ENCODE results near the gene JMJD8. TPM values are rescaled to one million over a fixed set of nuclear protein-coding genes. Genes with fewer than 3 reads are reported as not detected.

JMJD8 gene
- total and polyA plus RNA-seq, 9 of the 15 experiments (the other 6 are each of a cell fraction or from before 2014, with no cell fraction given) = 1.2 to 50.6 (median 29.3) TPM

- TF ChIP-seq HINFP (tag; conservative IDR thresholded peaks at IDR 0.05; ENCODE audit: low read depth) = no peak
- no peak for TF ChIP-seq ARNT (IDR thresholded peaks at IDR 0.05)
- TF ChIP-seq FOS (IDR thresholded peaks at IDR 0.05; ENCODE audit: extremely low read depth, insufficient read length) = no peak
- TF ChIP-seq SREBF1 (IDR thresholded peaks at IDR 0.05; ENCODE audit: borderline replicate concordance, low read depth, low read length) = no peak
- no peak for TF ChIP-seq RBM15 (IDR thresholded peaks at IDR 0.05; ENCODE audit: insufficient read depth, low read length)
- no peak for TF ChIP-seq HNRNPUL1 (IDR thresholded peaks at IDR 0.05; ENCODE audit: low read length)
- TF ChIP-seq XRCC3 (IDR thresholded peaks at IDR 0.05) = no peak
- no peak for TF ChIP-seq TEAD2 (tag; IDR thresholded peaks at IDR 0.05)
- no peak for TF ChIP-seq FOXP1 (CRISPR knock-in tag; IDR thresholded peaks at IDR 0.05)
- no peak for TF ChIP-seq ZNF134 (CRISPR knock-in tag; conservative IDR thresholded peaks at IDR 0.05)
- TF ChIP-seq MXI1 (IDR thresholded peaks at IDR 0.05; ENCODE audit: low read depth, low read length) = peak; percentile 100
- no peak for TF ChIP-seq ETS1 (conservative IDR thresholded peaks at IDR 0.05; ENCODE audit: control insufficient read depth, low read depth, low read length)
- no peak for TF ChIP-seq SNIP1 (IDR thresholded peaks at IDR 0.05; ENCODE audit: low read depth)
- no peak for TF ChIP-seq SRSF7 (optimal IDR thresholded peaks at IDR 0.05; ENCODE audit: low read depth, low read length)
- no peak for TF ChIP-seq ZNF197 (CRISPR knock-in tag; IDR thresholded peaks at IDR 0.05; ENCODE audit: low read depth)
- TF ChIP-seq ILF3 (IDR thresholded peaks at IDR 0.05; ENCODE audit: borderline replicate concordance) = no peak
- TF ChIP-seq TCF3 (CRISPR knock-in tag; IDR thresholded peaks at IDR 0.05) = no peak
- no peak for TF ChIP-seq HNRNPK (IDR thresholded peaks at IDR 0.05; ENCODE audit: low read depth, low read length, poor library complexity, severe bottlenecking)
- no peak for TF ChIP-seq ZNF561 (CRISPR knock-in tag; conservative IDR thresholded peaks at IDR 0.05)
- no peak for TF ChIP-seq L3MBTL2 (IDR thresholded peaks at IDR 0.05)
- TF ChIP-seq SPI1 (IDR thresholded peaks at IDR 0.05; ENCODE audit: borderline replicate concordance, low read depth, low read length) = no peak
These were observed 25.7 kb upstream of the JMJD8 start (continued) for GRCh38 chr16:709566-710499.

All from K562 (cell line).